Mucosa of stomach (tissue), 1 donor: ENCODE measurements around the gene FBLN7.
"Not testable (repeated sequence)": the region's sequence is repeated elsewhere in the genome, so short reads cannot be mapped to it uniquely, and the experiment has no call there.

Experiments used
- H3K27me3 ChIP-seq: one replicate; pipeline ENCODE4 v1.7.0; 2013; ENCODE audit warnings: mild to moderate bottlenecking, low read length; ENCODE audit not compliant: control insufficient read depth, insufficient read depth
- H3K36me3 ChIP-seq: one replicate; pipeline ENCODE4 v1.7.0; 2013; ENCODE audit warnings: low read length; ENCODE audit not compliant: control insufficient read depth, insufficient read depth
- H3K4me1 ChIP-seq: one replicate; pipeline ENCODE4 v1.7.0; 2013; ENCODE audit warnings: mild to moderate bottlenecking, low read length; ENCODE audit not compliant: control insufficient read depth, insufficient read depth
- H3K4me3 ChIP-seq: one replicate; pipeline ENCODE4 v1.7.0; 2013; ENCODE audit warnings: low read length
- H3K9ac ChIP-seq: one replicate; pipeline ENCODE4 v1.7.0; 2013; ENCODE audit warnings: mild to moderate bottlenecking, low read length, moderate library complexity
- H3K9me3 ChIP-seq: one replicate; pipeline ENCODE4 v1.7.0; 2013; ENCODE audit warnings: mild to moderate bottlenecking, low read length, moderate library complexity; ENCODE audit not compliant: control insufficient read depth
- donor health status: Pancreatic carcinoma.

Gene FBLN7, protein sequence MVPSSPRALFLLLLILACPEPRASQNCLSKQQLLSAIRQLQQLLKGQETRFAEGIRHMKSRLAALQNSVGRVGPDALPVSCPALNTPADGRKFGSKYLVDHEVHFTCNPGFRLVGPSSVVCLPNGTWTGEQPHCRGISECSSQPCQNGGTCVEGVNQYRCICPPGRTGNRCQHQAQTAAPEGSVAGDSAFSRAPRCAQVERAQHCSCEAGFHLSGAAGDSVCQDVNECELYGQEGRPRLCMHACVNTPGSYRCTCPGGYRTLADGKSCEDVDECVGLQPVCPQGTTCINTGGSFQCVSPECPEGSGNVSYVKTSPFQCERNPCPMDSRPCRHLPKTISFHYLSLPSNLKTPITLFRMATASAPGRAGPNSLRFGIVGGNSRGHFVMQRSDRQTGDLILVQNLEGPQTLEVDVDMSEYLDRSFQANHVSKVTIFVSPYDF

DNA sequence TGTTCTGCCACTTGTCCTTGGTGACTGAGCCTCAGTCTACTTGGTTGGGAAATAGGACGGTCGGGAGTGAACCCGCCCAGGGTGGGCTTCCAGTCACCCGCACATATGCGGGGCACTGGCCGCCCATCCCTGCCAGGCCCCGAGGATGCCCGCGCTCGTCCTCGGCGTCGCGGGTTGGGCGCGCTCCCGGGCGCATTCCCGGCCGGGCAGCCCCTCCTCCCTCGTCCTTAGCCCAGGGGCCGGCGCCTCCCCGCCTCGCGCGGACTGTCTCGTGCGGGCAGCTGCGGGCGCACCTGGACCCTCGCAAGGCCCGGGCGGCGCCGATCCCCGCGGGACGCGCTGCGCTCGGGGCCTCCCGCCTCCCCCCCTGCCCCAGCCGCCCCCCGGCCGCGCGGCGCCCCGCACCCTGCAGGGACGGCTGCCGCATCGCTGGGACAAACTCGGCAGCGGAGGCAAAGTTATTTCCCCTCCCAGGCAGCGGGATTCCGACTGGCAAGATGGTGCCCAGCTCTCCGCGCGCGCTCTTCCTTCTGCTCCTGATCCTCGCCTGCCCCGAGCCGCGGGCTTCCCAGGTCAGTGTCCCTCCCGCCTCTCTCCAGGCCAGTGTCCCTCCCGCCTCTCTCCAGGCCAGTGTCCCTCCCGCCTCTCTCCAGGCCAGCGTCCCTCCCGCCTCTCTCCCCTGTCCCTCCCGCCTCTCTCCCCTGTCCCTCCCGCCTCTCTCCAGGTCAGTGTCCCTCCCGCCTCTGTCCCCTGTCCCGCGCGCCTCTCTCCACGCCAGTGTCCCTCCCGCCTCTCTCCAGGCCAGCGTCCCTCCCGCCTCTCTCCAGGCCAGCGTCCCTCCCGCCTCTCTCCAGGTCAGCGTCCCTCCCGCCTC lies at the start of gene FBLN7:
TSS of gene FBLN7 (plus strand) at position 227 of the 874 bp plus-strand sequence. CDS start at position 498, 271 bp downstream.
- H3K9ac ChIP-seq = peak within 1 kb of the TSS; percentile 47
- no peaks in the 10 kb centered on the region for H3K9me3 ChIP-seq
- H3K4me3 ChIP-seq = peak within 1 kb of the TSS; percentile 37
- H3K36me3 ChIP-seq = no peaks in the 10 kb centered on the region
- peaks cover 7% of the 10 kb centered on the region for H3K4me1 ChIP-seq
- H3K27me3 ChIP-seq = peaks cover 28% of the 10 kb centered on the region

GRCh38 chr2:112089375-112089774 lies 48.8 kb upstream of the FBLN7 start:
- H3K4me3 ChIP-seq = no peak overlapping the region
- H3K36me3 ChIP-seq = peaks cover 8% of the 10 kb centered on the region
- no peaks in the 10 kb centered on the region for H3K27me3 ChIP-seq
- no peak overlapping the region for H3K9ac ChIP-seq
- no peaks in the 10 kb centered on the region for H3K4me1 ChIP-seq
- H3K9me3 ChIP-seq = no peaks in the 10 kb centered on the region

- H3K9ac ChIP-seq = no peak overlapping the region
- H3K4me3 ChIP-seq = no peak overlapping the region
- no peaks in the 10 kb centered on the region for H3K9me3 ChIP-seq
- H3K4me1 ChIP-seq = no peaks in the 10 kb centered on the region
- H3K36me3 ChIP-seq = peaks cover 8% of the 10 kb centered on the region
- H3K27me3 ChIP-seq = no peaks in the 10 kb centered on the region
Observed at GRCh38 chr2:112092286-112093041, 45.7 kb upstream of the FBLN7 start.

DNA sequence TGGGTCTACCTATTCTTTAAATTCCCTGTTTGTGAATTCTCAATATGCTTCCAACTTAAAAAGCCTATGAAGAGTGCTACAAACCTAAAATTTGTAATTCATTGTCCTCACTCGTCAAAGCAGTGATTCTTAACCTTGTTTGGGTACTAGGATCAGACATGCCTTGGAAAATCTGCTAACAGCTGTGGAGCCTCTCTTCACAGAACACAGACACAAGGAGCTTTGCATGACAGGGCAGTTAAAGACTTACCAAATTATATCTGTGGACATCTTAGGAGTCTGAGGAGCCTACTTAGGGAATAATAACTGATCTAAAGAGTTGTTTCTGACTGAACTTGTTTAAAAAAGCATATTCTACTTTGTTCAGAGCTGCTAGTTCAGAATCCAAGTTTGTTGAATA lies 45.0 kb upstream of the FBLN7 start:
- Histone ChIP-seq H3K4me1 (no peaks in the 10 kb centered on the region), H3K36me3 (peaks cover 8% of the 10 kb centered on the region), H3K9ac (no peak overlapping the region), H3K27me3 (no peaks in the 10 kb centered on the region), H3K4me3 (no peak overlapping the region), H3K9me3 (no peaks in the 10 kb centered on the region)

GRCh38 chr2:112095681-112096080 lies 42.5 kb upstream of the FBLN7 start:
- Histone ChIP-seq H3K27me3 (no peaks in the 10 kb centered on the region), H3K36me3 (peaks cover 8% of the 10 kb centered on the region), H3K9me3 (no peaks in the 10 kb centered on the region), H3K4me3 (no peak overlapping the region), H3K9ac (no peak overlapping the region), H3K4me1 (no peaks in the 10 kb centered on the region)

DNA sequence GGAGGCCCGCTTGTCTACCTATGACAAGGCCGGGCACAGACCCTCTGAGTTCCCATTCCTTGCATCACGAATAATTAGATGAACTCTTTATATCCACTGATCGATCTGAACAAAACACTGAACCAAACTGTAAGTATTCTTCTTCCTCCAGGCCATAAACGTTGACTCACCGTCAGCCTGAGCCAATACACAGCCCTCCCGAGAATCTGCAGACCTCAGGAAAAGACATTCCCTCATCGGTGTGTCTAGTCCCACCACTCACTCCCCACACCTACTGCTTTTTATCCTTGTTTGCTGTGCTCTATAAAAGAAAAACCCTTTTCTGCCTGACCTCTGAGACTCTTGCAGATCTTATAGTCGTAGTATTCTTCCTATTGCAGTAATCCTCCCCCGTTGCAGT lies 42.1 kb upstream of the FBLN7 start:
- H3K4me1 ChIP-seq = no peaks in the 10 kb centered on the region
- peaks cover 8% of the 10 kb centered on the region for H3K36me3 ChIP-seq
- H3K9ac ChIP-seq = no peak overlapping the region
- no peaks in the 10 kb centered on the region for H3K27me3 ChIP-seq
- no peaks in the 10 kb centered on the region for H3K9me3 ChIP-seq
- no peak overlapping the region for H3K4me3 ChIP-seq

GRCh38 chr2:112108178-112108832 lies 29.9 kb upstream of the FBLN7 start:
- Histone ChIP-seq H3K36me3 (peaks cover 3% of the 10 kb centered on the region), H3K9ac (no peak overlapping the region), H3K4me3 (no peak overlapping the region), H3K9me3 (no peaks in the 10 kb centered on the region), H3K4me1 (no peaks in the 10 kb centered on the region), H3K27me3 (no peaks in the 10 kb centered on the region)

GRCh38 chr2:112109278-112109677 lies 28.9 kb upstream of the FBLN7 start:
- Histone ChIP-seq H3K9ac (no peak overlapping the region), H3K36me3 (no peaks in the 10 kb centered on the region), H3K9me3 (no peaks in the 10 kb centered on the region), H3K27me3 (no peaks in the 10 kb centered on the region), H3K4me3 (no peak overlapping the region), H3K4me1 (no peaks in the 10 kb centered on the region)

GRCh38 chr2:112110966-112111365 lies 27.2 kb upstream of the FBLN7 start:
- no peaks in the 10 kb centered on the region for H3K27me3 ChIP-seq
- no peaks in the 10 kb centered on the region for H3K9me3 ChIP-seq
- H3K36me3 ChIP-seq = no peaks in the 10 kb centered on the region
- no peaks in the 10 kb centered on the region for H3K4me1 ChIP-seq
- H3K4me3 ChIP-seq = no peak overlapping the region
- H3K9ac ChIP-seq = no peak overlapping the region

DNA sequence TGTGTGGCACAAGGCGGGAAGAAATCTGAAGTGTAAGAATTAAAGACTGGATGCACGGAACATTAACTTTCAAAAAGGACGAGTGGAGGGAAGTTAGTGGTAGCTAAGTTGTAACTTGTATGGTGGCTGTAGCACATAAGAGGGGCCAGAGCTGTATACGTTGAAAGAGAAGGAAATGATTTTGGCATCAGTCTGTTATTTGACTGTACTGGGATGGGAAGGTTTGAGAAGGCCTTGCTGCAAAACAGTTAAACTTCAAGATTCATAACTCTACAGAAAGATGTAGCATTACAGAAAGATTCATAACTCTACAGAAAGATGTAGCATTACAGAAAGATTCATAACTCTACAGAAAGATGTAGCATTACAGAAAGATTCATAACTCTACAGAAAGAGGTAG lies 24.8 kb upstream of the FBLN7 start:
- not testable (repeated sequence) for H3K4me3 ChIP-seq, H3K36me3 ChIP-seq, H3K9ac ChIP-seq, H3K9me3 ChIP-seq, H3K27me3 ChIP-seq, H3K4me1 ChIP-seq

DNA sequence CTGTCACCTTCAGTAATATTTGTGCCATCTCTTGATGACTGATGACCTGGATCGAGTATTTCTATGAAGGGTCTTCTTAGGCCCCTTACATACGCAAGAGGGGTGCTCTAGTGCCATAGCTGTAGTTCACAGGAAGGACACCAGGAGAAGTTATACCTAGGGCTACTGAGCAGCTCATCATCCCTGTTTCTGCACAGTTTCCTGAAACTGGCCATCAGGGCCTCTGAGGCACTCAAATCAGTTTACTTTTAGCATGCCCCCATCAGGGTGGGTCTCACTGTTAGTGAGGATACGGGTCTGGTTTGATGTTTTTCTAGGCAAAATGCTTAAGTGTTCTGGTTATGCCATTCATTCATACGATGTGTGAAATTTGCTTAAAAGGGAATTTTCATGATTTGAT lies 20.0 kb upstream of the FBLN7 start:
- no peaks in the 10 kb centered on the region for H3K9me3 ChIP-seq
- no peaks in the 10 kb centered on the region for H3K36me3 ChIP-seq
- no peak overlapping the region for H3K9ac ChIP-seq
- H3K27me3 ChIP-seq = no peaks in the 10 kb centered on the region
- H3K4me3 ChIP-seq = no peak overlapping the region
- no peaks in the 10 kb centered on the region for H3K4me1 ChIP-seq
